GM21367 (cell line): ENCODE measurements around the gene LRRC63.
"Not testable (repeated sequence)": the region's sequence is repeated elsewhere in the genome, so short reads cannot be mapped to it uniquely, and the experiment has no call there.

Source experiments
- ATAC-seq: cut with Tn5 transposase; IDR thresholded peaks from one replicate; pipeline ENCODE4 v1.9.1; 2021; ENCODE audit not compliant: unreplicated experiment

The LRRC63 gene, protein sequence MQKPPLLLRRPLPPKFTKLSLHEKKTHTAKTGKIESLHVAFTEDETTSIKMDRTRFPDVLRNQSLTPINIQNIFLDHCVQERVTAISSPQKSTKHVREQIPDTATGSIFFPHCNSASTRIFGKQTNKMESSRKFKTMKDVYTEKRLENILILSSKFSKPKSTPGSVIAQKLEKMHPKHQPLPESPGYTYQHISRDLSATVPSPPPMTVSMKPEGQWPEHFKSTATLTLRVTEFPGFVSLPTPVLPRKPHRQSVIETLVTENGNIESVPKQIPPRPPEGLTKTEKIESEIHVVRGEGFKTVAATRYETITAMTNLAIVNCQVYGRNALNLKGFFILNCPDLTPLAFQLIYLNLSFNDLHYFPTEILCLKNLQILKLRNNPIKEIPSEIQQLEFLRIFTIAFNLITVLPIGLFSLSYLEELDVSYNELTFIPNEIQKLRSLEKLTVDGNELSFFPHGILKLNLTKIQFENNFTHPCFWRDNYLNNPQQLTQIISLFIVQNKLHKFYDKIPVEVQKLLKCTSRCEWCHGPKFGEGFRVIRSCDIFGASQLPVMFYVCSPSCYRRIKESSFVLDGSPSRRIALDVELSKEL

DNA sequence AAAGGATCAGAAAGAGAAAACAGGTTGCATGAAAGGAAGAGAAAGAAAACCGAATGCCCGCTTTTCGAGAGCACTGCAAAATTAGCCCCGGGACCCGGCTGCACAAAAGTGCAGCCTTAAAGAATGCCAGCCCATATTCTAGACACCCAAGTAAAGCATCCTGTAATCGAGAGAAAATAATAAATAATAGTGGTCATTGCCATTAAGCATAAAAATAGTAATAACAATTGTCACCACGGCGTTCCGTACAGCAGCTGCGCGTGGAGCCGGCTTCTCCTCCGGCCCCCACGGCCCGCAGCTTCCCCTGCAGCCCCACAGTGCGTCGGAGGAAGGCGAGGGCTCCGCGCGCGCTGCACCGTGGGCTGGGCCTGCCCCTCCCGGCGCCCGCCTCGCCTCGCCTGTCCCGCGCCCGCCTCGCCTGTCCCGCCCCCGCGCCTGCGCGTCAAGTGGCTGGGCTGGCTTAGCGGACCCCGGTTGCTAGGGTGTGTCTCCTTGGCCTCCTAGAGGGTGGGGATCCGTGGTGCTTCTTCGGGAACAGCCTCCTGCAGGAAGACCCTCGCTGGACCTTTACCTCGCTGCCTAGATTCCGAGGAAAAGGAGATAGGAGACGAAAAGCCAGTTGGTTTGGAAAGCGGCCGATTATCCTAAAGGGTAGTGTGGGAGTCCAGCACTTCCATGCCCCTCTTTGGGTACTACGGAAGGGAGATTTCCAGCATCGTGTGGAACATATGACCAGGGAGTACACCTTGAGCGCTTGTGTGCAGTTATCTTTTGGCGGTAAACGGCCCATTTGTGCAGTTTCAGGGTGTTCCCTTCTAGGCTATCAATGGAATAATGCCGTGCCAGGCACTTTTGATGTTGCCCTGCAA lies at the start of gene LRRC63:
TSS of gene LRRC63 (plus strand) at position 446 of the 869 bp plus-strand sequence. CDS start 1,107 bp downstream, outside the sequence.
- ATAC-seq, result peak; percentile 87

DNA sequence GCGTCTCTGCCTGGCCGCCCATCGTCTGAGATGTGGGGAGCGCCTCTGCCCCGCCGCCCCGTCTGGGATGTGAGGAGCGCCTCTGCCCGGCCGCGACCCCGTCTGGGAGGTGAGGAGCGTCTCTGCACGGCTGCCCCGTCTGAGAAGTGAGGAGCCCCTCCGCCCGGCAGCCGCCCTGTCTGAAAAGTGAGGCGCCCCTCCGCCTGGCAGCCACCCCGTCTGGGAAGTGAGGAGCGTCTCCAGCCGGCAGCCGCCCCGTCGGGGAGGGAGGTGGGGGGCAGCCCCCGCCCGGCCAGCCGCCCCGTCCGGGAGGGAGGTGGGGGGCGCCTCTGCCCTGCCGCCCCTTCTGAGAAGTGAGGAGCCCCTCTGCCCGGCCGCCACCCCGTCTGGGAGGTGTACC lies 49.0 kb upstream of the LRRC63 start:
- not testable (repeated sequence) for ATAC-seq

GRCh38 chr13:46164661-46165060 lies 47.1 kb upstream of the LRRC63 start:
- ATAC-seq, result no peak

GRCh38 chr13:46165485-46166223 lies 46.1 kb upstream of the LRRC63 start:
- ATAC-seq, result peak; percentile 38

GRCh38 chr13:46166224-46166584 lies 45.5 kb upstream of the LRRC63 start:
- no peak for ATAC-seq

DNA sequence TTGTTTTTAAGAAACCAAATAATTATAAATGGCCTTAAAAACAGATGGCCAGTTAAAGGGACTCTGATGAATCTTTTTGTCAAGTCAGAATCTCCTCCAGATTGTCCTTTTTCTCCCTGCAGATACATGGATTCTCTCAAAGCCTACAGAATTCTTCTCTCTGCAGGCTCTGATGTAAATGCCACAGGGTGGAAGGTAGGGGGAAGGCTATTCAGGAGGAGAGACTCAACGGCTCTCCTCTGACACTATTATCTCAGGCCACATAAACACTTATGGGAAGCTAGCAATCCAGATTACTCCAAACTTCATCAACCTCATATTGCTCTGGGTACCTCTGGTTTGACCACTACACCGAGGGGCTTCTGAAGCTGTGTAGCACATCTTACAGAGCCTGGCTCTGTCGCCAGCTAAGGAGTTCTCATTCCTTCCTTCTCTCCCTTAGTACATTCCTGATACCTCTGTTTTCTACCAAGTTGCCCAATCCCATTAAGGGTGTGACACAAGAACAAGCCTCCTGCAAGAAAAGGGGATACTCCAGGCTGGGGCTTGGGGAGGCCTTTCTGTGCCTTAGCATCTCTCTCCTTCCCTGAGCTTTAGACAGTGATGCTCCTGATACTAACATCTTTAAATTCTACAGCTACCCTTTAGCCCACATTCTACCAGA lies 44.6 kb upstream of the LRRC63 start:
- no peak for ATAC-seq

DNA sequence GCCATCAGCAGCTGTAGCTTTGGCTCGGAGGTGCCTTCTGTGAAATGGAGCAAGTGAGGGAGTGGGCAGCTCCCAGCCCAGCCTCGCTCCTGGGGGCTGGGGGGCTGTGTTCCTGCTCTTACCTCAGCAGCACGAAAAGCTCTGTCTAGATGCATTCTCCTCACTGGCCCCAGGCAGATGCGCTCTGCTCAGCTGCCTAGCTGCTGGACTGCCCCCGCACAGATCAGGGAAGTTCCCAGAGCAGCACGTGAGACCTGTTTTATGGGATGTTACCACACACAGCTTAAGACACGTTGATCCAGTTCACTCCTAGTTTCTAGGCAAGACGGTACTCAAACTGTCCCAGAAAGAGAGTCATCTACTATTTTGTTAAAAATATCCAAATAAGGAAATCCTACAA lies 43.4 kb upstream of the LRRC63 start:
- no peak for ATAC-seq

DNA sequence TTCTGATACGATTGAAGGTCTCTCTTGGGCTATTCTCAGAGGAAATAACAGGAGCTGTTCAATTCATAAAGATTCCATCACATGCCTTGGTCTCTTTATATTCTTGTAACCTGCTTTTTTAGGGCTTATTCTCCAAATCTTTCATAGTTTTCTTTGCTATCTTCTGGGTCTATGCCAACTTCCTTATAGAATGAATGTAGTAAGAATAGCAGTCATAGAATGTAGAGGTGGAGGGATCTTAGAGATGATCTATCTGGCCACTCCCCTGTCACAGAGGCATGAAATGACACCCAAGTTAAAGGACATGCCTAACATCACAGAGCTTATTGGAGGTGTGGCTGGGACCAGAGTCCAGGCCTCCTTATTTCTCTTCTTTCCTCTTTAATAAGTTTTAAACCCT lies 42.9 kb upstream of the LRRC63 start:
- ATAC-seq, result no peak

GRCh38 chr13:46169758-46170157 lies 42.0 kb upstream of the LRRC63 start:
- ATAC-seq, result no peak

DNA sequence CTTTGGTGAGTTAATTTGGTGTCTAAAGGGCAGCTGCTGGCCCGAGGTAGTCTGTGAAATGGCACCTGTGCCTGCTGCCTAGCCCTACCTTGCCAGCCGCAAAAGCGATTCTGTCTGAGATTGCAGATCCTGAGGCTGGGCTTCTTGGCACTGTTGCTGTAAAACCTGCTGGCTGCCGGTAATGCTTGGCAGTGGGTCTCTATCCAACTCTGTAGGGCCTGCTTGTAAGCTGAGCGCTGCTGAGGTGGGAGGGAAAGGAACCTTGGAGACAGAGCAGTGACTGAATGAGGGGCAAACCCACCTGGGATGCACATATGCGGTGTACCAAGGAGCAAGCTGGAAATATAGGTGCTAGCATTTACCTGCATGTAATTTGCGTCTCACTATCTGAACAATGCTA lies 41.5 kb upstream of the LRRC63 start:
- no peak for ATAC-seq

GRCh38 chr13:46170687-46171086 lies 41.0 kb upstream of the LRRC63 start:
- no peak for ATAC-seq

GRCh38 chr13:46171217-46171616 lies 40.5 kb upstream of the LRRC63 start:
- ATAC-seq, result no peak

GRCh38 chr13:46171739-46172138 lies 40.0 kb upstream of the LRRC63 start:
- no peak for ATAC-seq

GRCh38 chr13:46172531-46172991 lies 39.2 kb upstream of the LRRC63 start:
- no peak for ATAC-seq

DNA sequence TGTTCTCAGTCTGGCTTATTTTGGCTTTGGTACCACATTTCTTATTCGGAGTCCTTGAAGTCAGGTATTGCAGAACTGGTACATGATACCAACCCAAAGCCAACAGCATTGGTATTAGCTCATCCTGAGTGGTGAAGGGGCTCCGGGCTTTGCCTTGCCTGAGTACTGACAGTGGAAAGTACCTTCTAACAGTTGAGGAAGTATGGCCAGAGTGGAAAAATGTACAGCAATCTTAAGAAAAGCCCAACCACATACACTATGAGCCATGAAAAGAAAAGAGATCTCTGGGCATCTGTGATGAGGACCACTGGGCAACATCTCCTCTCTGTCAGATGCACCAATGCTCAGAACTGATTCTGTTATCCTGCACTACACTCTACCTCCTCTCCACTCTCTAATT lies 38.1 kb upstream of the LRRC63 start:
- ATAC-seq, result peak; percentile 23

DNA sequence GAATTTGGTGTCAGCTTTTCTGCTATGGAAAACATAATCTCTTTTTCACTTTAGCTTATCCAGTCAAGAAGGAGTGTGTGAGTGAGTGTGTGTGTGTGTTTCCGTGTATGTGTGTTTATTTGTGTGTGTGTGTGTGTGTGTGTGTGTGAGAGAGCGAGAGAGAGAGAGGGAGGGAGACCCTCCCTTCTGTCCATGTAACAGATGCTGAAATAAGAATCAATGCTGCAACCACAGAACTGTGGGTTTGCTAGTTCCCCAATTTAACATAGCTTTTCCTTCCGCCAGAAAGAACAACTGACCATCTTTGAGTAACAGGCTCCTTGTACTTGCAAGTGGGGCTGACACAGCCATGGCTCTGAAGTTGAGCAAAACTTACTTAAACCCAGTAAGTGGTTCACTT lies 35.0 kb upstream of the LRRC63 start:
- ATAC-seq, result peak; percentile 36

- ATAC-seq, result no peak
Measured at GRCh38 chr13:46178143-46178542, 33.6 kb upstream of the LRRC63 start.

DNA sequence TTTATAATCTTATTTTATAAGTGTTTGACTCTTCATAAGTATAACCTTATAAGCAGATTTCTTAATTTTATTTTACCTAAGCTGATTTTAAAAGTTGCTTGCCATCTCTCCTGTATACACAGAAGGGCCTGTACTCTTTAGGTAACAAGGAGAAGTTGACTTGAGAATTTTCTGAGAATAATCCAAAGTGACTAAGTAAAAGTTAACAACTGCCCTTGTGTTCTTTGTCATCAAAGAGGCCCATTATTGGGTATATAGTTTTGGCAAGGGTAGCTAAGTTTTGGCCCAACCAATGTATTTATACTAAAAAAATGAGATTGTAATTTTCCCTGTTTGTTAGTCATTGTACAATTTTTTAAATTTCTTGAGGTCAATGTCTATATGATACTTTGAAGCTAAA lies 32.9 kb upstream of the LRRC63 start:
- no peak for ATAC-seq

- no peak for ATAC-seq
Measured at GRCh38 chr13:46179491-46179908, 32.2 kb upstream of the LRRC63 start.

- ATAC-seq, result no peak
Measured at GRCh38 chr13:46179969-46180763, 31.6 kb upstream of the LRRC63 start.
